ENCODE data around the gene VPS37D.
"Not testable (repeated sequence)": the region's sequence is repeated elsewhere in the genome, so short reads cannot be mapped to it uniquely, and the experiment has no call there.

VPS37D gene

DNA sequence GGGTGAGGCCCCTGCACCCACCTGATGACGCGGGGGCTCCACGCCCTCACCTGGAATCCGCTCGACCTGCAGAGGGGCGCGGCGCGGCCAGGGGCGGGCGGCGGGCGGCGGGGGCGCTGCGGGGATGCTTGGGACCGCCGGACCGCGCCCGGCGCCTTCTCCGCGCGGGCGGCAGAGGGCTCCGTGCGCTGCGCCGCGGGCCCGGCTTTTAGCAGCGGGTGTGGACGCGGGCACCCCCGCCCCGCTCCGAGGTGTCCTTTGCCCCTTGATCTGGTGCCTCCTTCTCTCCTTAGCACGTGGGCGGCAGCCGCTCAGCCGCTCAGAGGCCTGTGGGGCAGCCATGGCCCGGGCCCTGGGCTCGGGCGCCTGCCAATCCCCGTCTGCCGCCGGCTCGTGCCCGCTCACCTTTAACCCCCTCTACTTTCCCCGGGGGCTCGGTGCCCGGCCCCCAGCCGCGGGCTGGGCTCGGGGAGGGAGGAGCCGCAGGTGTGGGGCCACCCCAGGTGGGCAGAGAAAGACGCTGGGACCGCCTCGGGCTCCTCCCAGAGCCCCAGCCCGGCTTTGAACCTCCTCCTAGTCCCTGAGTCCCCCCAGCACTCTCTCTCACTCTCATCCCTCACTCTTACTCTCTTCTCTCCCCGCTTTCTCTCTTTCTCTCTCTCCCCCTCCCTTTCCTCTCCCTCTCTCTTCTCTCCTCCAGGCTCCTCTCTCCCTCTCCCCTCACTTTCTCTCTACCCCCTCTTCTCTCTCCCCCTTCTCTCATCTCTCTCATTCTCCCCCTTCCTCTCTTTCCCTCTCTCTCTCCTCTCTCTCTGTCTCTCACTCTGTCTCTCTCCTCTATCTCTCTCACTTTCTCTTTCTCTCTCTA lies 19.7 kb upstream of the VPS37D start:
- peak overlapping the region; percentile 44; the same call in 1 of the 2 replicates for H3K27ac ChIP-seq
- TF ChIP-seq, protein P1, sequence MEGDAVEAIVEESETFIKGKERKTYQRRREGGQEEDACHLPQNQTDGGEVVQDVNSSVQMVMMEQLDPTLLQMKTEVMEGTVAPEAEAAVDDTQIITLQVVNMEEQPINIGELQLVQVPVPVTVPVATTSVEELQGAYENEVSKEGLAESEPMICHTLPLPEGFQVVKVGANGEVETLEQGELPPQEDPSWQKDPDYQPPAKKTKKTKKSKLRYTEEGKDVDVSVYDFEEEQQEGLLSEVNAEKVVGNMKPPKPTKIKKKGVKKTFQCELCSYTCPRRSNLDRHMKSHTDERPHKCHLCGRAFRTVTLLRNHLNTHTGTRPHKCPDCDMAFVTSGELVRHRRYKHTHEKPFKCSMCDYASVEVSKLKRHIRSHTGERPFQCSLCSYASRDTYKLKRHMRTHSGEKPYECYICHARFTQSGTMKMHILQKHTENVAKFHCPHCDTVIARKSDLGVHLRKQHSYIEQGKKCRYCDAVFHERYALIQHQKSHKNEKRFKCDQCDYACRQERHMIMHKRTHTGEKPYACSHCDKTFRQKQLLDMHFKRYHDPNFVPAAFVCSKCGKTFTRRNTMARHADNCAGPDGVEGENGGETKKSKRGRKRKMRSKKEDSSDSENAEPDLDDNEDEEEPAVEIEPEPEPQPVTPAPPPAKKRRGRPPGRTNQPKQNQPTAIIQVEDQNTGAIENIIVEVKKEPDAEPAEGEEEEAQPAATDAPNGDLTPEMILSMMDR (conservative IDR thresholded peaks at IDR 0.05): peak; percentile 69

DNA sequence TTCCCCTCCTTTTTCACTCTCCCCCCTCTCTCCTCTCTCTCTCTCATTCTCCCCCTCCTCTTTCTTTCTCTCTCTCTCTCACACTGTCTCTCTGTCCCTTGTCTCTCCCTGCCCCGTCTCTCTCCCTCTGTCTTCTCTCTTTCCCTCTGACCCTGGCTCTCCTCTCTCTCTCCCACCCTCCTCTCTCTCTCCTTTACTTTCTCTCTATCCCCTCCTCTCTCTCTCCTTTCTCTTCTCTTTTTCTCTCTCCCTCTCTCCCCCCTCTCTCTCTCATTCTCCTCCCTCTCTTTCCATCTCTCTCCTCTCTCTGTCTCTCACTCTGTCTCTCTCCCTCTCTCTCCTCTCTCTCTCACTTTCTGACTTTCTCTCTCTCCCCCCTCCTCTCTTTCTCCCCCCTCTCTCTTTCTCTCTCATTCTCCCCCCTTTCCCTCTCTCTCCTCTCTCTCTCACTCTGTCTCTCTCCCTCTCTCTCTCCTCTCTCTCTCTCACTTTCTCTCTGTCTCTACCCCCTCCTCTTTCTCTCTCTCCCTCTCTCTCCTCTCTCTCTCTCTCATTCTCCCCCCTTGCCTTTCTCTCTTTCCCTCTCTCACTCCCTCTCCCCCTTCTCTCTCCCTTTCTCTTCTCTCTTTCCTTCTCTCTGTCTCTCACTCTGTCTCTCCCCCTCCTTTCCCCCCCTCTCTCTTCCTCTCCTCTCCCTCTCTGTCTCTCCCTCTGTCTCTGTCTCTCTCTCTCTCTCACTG lies 18.9 kb upstream of the VPS37D start:
- TF ChIP-seq, protein P1 (conservative IDR thresholded peaks at IDR 0.05): no peak
- no peak overlapping the region for H3K27ac ChIP-seq

DNA sequence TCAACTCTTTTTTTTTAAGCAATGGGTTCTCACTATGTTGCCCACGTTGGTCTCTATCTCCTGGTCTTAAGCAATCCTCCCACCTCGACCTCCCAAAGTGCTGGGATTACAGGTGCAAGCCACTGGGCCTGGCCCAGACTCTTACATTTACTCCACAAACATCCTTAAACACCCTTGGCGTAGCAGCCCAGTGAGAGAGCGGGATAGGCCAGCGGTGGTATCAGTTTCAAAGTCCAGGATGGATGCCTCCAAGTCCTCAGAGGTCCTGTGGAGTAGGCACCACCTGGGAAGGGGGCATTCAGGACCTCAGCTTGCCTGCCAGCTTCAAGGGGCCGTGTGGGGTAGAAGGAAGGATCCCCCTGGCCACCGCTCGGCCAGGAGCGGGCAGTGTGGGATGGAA lies 18.1 kb upstream of the VPS37D start:
- TF ChIP-seq, protein P1 (conservative IDR thresholded peaks at IDR 0.05): no peak
- H3K27ac ChIP-seq: no peak overlapping the region

DNA sequence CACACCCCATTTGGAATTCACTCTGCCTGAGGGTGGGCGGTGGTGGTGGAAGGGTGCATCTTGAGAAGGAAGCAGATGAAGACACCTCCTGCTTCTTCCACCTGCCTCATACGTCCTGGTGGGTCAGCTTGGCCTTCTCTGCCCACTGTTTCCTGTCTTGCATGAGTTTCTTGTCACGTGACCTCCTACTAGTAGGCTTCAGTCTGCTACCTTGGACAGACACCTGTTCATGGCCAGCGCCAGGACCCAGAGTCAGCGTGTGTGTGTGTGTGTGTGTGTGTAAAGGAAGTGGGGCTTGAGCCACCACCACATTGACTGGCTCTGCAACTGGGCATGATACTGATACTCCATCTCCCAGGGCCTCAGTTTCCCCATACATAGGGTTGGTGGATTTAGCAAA lies 17.1 kb upstream of the VPS37D start:
- TF ChIP-seq, protein P1 (conservative IDR thresholded peaks at IDR 0.05): no peak
- H3K27ac ChIP-seq: no peak overlapping the region

DNA sequence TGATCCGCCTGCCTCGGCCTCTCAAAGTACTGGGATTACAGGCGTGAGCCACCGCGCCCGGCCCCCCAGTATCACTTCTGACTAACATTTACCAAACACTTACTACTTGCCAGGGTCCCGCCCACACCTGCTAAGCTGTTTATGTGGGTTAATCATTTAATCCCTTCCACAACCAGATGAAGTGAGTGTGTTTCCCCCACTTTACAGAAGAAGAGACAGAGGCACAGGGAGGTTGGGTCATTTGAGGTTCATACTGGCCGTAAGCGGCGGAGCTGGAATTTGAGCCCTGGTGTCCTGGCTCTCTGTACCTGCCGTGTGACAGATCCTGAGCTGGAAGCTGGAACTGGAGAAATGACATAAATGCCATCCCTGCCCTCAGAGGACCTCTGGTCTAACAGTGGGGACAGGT lies 15.1 kb upstream of the VPS37D start:
- TF ChIP-seq, protein P1 (conservative IDR thresholded peaks at IDR 0.05): no peak
- H3K27ac ChIP-seq: no peak overlapping the region

DNA sequence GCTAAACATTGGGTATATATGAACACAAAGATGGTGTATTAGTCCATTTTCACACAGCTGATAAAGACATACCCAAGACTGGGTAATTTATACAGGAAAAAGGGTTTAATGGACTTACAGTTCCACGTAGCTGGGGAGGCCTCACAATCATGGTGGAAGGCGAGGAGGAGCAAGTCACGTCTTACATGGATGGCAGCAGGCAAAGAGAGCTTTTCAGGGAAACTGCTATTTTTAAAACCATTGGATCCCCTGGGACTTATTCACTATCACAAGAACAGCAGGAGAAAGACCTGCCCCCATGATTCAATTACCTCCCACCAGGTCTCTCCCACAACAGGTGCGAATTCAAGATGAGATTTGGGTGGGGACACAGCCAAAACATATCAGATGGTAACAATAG lies 12.3 kb upstream of the VPS37D start:
- H3K27ac ChIP-seq: not testable (repeated sequence)

DNA sequence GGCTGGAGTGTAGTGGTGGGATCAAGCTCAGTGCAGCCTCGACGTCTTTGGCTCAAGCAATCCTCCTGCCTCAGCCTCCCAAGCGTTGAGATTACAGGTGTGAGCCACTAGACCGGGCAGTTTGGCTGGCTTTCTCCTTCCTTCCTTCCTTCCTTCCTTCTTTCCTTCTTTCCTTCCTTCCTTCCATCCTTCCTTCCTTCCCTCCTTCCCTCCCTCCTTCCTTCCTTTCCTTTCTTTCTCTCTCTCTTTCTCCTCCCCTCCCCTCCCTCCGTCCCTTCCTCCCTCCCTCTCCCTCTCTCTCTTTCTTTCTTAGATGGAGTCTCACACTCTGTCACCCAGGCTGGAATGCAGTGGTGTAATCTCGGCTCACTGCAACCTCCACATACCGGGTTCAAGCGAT lies 7.6 kb upstream of the VPS37D start:
- TF ChIP-seq, protein P1 (conservative IDR thresholded peaks at IDR 0.05): no peak
- no peak overlapping the region for H3K27ac ChIP-seq

DNA sequence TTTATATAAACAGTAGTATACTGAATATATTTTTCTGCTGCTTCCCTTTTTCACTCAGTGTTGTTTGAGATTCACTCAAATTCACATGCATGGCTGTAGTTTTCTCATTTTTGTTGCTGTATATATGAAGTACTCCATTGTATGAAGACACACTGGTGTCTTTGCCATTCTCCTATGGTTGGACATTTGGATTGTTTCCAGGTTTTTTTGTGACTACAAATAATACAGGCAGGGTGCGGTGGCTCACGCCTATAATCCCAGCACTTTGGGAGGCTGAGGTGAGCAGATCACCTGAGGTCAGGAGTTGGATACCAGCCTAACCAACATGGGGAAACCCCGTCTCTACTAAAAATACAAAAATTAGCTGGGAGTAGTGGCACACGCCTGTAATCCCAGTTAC lies 7.0 kb upstream of the VPS37D start:
- H3K27ac ChIP-seq: not testable (repeated sequence)
